Fibroblast of skin of scalp (primary cell): ENCODE measurements around the gene RARB.

ENCODE experiments used
- DNase-seq: peaks from one replicate; pipeline ENCODE4 v3.0.0-alpha.2; 2013

RARB gene

DNA sequence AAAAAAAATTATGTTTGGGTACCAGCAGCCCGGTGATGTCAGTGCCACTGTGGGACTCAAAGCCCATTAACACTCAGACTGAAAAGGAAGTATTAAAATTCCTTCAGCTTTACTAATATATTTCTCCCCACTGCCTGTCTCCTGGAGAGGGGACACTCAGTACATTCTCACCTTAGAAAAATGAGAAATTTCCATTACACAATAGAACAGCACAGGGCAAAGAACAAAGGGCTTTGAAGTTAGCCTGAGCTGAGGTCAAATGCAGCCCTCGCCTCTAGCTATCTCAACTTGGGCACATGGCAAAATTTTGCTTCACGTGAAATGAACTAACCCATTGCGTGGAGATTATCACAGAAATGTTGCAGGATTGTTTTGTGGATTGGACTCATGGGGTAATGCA, 80.8 kb downstream of the RARB start:
- DNase-seq, result peak; percentile 80

DNA sequence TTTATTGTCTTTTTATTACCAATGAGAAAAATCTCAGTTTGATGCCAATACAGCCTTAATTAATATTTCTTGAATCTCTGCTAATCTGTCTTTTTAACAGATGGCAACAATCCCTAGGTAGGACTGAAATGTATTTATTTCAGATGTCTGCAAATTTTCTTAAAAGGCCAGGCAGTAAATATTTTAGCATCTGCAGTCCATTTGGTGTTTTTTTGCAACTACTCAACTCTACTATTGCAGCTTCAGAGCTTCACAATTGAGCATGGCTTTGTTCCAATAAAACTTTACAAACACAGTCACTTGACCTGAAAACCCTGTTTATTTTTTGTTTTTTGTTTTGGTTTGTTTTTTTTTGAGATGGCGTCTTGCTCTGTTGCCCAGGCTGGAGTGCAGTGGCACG, 82.7 kb downstream of the RARB start:
- DNase-seq, result no peak

DNA sequence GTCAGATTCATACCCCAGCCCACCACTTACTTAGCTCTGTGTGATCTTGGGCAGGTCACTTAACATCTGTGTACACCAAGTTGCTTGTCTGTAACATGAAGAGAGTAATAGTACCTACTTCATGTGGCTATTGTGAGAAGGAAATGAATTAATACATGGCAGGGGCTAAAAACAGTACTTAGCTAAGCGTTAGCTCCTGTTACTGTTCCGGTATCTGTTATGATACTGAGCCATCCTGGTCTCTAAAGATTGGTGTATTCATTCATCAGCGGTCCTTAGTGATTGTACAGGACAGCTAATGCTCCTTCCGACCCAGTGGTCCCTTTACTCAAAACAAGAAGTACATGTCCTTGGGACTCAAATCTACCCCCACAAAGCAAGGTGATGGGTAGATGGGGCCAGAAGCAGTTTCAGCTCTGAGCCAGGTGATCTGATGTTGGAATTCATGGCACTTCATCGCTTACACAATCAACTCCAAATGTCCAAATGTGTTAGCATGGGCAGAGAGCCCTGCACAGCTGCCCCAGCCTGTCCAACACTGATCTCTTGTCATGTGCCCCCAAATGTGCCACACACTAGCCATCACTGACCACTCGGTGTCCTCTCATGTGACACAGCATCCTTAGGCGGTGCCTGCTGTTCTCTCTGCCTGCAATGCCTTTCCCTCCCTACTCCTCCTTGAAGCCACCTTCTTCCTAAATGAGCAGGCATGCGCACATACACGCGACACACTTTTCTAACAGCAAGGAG, 84.1 kb downstream of the RARB start:
- no peak for DNase-seq

DNA sequence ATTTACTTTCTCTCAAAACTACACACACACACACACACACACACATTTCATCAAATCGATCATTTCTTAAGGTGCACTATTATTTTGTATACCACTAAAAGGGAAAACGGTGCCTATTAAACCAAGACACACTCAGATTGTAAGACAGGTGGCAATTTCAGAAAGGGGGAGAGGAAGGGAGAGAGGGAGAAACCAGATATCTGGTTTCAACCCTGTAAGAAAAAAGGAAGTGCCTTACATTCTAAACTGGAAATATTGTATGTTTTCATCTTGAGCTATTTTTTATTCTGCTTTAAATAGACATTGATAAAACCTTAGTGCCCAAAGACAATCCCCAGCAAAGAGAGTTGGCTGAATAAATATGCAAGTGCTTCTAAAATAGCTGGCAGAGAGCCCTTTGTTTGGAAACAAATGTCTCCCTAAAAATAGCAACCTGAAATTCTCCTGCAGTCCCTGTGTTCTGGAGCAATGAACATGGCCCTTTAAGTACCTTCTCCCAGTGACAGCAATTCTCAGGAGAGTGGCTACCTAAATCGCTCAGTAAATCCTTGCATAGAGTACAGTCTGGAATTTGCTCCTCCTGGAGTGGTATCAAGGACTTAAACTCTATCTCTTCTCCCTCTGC, 85.7 kb downstream of the RARB start:
- DNase-seq, result no peak

DNA sequence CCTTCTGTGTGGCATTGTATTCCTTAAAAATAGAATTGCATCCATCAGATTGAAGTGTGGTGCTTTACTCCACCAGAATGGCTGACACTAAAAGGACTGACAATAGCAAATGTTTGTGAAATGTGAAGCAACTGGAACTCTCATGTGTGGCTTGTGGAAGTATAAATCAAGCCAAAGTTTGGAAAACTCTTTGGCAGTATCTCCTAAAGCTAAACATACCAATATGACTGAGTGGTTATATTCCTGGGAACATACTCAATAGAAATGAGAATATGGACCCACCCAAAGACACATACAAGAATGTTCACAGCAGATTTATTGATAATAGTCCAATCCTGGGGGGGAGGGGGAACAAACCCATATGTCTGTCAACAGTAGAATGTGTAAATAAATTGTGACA, 87.1 kb downstream of the RARB start:
- peak; percentile 42 for DNase-seq

DNA sequence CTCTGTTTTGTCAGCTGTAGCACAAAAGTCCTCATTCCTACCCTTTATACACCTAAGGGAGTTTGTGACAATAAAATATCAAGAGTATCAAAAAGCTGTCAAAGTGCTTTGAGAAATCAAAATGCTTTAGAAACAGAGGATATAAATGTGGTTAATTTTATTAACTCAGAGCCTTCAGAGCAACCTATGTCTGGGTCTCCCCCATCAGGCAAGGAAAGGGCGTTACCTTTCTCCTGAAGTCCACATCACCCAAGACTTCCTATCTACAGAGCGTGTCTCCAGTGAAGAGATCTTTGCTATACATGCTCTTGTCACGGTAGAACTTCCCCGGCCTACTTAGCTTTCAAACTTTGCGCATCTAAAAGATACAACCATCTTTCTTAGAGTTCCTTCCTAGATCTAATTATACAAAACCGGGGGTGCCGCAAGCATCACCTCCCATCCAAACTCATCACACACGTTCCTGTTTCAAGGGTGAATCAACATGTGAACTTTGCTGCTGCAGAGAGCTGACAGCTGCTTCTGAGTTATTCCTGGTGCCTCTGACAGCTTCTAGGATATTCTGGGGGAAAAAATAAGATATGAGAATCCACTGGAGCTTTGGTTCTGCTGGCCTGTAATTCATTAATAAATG, 93.0 kb downstream of the RARB start:
- no peak for DNase-seq

DNA sequence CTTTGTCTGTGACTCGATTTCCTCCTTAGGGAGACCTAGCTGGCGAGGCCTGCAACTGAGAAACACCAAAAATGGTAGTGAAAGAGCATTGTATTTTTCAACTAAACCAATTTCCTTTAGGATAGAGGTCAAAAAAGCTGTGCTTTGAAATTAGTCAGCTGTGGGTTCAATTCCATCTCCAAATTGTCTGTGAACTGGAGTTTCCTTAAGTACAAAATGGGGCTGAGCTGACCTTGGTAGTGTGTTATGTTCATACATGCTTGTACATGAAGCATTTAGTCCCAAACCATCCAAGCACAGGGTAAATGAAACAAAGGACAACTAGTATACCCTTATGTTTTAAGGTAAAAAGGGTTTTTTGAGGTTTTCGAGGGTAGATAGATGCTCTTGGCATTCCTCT, 99.3 kb downstream of the RARB start:
- DNase-seq, result no peak

DNA sequence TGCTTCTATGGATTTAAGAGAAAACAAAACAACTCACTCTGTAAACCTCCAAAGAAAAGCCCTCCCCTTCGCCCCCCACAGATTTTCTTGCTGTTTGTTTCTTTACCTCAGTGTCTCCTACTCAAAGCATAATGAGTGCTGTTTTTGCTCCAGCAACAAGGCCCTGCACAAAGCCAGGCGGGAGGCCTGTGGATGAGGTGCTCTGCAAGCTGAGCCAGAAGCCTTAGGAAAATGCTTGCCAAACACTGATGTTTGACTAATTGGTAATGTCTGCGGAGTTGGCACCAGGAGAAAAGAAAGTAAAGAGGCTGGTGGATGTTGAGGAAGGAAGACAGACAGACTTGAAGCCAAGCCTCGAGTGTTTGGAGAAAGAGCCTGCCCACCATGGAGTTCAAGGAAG, 99.7 kb downstream of the RARB start:
- peak; percentile 31 for DNase-seq

DNA sequence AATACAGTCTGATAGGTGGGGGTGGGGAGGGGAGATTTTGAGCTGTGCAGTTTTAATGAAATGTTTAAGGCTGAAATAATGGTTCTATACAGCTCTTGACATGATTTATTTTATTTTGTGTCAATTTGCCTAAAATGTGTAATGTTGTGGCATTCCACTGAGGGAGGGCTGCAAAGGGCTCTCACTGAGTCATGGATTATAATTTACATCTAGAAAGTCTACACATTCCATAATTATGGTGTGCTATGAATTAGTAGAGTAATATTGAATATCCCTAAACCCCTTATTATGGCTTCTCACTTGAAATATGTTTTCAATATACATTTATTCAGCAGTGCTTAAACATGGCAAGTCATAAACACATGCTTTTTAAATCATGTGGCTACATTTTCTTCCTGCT, 103.9 kb downstream of the RARB start:
- DNase-seq, result peak; percentile 67

DNA sequence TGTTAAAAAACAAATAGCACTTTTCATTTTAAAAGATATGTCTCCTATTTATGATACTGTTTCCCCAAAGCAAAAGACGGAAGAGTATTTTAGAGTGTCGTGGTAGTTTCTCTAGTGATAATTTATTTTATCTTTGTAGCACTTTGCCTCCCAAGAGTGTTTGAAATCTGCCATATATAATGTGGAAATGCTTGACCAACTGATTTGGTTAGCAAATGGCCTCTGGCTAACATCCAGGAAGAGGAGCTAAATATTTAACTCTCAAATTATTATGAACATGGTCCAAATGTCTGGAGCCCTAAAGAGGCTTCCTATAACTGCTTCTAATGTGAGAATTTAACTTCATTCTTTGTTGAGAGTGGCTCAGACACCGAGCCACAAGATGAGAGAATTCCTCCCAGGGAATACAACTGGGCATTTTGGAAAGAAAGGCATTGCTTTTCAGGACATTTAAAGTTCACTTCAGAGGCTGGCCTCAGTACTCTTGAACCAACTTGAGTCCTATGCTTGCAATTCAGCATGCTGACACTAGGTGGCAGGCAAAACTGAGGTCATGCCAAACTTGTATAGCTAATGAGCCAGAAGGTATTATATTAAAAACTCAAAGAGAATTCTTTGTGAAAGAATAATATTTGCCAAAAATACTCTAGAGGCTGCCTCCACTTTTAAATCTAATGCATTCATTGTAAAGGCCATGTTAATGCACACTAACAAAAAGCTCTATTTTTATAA, 104.5 kb downstream of the RARB start:
- DNase-seq, result no peak

DNA sequence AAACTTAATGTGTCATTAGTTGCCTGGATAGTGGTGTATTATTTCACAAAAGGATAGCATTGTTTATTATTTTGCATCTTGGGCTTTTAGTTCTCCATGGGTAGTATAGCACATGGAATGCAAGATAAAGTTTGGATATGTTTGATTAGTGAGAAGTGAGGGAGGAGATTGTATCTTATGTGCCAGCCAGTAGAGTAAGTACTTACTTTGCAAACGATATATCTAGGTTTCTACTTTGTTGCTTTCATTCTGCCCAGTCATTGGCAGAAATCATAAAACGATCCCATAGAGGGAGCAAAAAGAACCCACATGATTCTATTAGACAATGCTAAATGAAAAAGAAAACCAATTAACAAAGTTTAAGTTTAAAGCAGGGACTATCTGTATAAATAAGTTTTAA, 105.3 kb downstream of the RARB start:
- no peak for DNase-seq

DNA sequence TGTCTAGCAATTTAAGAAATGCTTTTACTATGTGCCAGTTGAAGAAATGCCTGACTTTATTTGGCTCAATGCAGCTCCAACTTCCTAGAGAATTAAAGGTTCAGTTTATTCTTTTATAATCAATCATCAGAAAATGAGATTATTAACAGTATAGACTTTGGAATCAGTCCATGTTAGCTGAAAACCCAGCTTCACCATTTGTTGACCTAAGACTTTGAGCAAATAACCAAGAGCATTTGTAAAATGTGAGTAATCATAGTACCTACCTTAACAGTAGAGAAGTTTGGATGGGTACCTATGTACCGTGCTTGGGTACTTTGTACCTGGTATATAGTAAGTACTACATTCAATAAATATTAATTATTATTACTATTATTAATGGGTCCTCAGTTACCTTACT, 105.9 kb downstream of the RARB start:
- no peak for DNase-seq

DNA sequence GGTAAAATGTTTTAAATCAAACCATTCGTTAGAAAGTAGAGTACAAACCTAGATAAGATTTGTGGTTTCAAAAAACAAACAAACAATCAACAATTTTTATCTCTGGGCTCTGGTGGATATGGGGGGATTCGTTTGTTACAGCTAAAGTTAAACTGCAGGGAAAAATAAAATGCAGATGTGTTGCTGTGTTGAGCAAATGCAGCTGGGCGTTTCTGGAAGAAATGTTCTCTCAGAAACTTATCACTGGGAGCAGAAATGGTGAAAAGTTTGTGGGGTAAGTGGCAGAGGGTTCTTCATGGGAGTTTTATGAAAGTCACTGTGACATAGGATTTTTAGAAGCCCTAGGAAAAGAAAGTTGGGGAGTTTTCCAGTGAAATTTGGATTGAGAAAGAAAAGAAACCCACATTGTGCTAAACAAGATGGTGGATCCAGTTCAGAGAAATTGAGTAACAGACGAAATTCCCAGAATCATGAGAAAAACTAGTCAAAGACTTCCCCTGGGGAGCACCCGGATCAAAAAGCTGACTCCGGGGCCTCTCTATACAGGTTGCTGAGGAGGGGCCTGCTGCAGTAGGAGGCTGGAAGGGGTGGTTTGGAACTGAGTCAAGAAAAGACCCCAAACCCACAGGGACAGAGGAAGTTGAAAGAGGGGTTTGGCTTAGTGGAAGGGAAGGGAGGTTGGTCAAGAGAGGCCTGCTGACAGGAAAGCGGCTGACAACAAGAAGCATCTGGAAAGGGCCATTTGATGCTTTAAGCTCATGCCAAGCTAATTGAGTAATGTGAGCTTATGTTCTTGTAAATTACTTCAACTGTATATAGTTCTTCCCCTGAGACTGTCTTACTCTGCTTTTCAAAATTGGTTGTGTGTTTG, 108.7 kb downstream of the RARB start:
- peak; percentile 46 for DNase-seq

DNA sequence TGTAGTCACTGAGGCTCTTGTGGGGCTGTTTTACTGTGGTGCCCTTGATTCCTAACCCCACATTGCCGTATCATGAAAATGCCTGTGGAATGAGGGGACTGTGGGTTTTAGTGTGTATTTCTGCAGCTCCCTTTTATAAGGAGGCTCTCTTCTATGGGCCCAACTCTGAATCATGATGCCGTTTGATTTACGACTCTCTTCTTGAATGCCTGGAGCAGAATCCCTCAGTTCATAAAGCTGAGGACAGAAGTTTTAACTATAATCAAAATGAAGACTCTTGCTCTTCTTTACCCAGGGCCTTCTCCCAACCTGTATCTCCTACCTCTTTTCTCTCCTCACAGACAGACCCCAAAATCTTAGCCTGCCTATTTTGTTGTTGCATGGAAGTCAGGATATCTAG, 109.5 kb downstream of the RARB start:
- DNase-seq, result no peak

DNA sequence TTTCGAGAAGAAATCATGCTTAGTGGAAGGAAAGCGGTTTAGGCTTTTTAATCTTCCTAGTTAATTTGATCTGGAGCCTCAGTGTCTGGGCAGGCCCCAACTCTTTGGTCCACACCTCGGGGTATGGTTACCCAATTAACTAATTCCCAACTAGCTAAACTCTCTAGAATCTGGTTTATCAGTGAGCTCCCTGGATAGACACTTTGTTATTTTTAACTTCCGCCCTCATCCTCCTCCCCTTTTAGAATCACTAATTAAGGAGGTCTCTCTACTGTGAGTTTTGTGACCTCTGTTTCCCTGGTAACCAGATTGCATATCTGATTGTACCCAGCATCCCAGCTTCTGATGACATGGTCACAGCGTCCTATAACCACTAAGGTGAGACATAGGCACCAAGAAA, 112.2 kb downstream of the RARB start:
- DNase-seq, result no peak

DNA sequence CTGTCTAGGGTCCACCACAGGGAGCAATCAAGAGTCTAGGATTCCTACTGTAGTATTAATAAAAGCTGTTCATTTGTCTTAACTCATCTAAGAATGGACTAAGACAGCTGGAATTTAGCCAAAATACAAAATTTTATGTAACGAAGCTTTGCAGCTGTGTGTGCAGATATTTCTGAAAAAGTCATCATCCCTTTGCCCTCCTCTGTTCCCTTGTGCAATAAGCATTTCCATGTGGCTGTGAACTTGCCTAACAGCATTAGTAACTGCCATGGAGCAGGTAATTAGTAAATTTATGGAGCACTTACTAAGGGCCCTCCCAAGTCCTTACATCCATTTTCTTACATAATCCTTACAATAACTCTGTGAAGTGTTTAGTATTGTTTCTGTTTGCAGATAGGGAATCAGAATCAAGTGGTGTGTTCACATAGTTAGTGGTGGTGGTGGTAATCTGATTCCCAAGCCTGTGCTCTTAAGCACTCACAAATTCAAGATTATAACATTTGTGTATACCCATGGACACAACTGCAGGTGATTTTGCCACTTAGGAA, 114.5 kb downstream of the RARB start:
- no peak for DNase-seq

DNA sequence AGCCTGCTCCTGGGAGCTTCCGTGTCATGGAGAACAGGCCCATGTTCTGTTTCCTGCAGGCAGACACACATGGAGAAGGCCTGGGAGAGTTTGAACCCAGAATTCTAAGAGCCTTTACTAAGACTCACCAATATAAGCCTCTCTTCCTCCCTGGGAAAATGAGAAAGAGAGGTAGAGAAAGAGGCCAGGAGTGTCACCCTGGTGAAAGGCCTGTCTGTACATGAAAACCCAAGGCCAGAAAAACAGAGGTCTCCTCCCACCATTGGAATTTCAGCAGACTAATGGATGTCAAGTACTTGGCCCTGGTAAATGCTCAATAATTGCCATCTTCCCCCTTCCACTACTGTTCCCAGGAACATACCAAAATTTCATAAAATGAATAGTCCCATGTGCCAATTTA, 119.0 kb downstream of the RARB start:
- DNase-seq, result no peak

DNA sequence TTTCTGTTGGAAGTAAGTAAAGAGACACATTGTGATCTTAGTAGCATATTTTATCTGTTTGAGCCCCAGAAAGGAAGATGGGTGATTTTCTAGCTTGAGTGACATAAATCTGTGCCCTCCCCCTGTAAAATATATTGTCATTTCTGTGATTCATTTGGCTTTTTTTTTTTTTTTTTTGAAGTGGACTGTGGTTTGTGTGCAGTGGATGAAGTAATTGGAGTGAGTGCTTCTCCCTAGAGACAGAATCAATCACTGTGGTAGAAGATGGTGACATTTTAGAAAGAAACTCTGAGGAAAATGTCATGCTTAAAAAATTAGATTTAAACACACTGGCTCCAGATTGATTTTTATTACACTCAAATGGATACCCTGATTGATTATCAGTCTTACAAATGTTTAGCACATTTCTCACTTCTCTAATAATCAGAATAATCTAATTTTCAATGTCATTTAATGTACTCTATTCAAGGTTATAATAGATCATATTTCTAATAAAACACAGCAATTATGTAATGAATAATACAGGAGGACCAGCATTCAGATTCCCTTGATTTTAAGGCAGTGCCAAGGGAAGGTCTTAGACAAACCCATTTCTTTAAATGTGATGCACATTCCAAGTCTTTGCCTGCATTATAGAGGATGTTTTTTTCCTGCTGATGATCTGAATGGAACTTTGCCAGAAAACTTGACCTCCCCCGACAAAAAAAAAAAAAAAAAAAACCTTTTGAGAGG, 120.0 kb downstream of the RARB start:
- peak; percentile 77 for DNase-seq

DNA sequence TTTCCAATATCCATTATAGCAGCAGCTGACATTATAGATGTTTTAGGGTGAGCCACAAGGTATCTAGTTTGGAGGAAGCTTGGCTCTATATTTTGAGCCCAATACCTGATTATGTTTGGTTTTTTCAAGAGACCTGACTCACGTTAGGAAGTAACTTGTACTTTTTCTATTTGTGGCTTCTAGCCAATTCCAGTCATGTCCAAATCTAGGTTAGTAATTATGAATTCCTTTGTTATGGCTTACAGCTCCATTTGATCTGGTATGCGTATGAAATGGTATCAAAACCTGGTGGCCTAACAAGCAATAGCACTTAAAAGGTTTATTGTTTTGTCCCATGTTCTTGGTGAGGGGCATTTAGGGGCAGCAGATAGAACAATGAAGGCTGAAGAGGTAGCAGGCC, 120.8 kb downstream of the RARB start:
- no peak for DNase-seq

DNA sequence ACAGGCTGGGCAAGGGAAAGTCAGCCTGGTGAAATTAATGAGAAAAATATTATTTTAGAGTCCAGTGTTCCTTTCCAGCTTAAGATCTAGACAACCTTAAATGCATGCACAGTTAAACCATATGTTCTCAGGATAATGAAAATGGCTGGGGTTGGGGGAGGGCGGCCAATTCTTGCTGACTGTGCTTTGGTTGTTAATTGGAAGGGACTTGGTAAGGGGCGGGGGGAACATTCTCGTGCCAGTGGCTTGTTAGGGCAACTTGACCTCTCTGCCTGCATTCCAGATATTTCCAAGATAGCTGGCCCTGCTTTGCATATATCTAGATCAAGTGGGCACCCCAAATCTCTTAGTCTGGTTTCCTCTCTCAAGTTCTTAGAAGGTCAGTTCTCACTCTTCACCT, 124.2 kb downstream of the RARB start:
- DNase-seq, result no peak

DNA sequence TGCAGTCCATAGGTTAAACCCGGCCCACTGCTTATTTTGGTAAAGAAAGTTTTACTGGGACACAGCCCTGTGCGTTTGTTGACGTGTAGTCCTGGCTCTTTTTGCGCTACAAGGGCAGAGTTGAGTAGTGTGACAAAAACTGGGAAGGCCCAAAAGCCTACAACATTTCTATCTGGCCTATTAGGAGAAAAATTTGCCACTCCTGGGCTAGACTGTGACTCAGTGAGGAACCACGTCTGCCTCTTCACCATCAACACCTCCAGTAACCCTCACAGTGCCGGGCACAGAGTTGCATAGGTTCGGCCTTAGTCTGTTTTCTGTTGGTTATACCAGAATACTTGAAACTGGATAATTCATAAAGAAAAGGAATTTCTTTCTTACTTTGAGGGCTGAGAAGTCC, 126.3 kb downstream of the RARB start:
- DNase-seq, result no peak
